ENCODE results near the gene TSC22D3.

The TSC22D3 gene

DNA sequence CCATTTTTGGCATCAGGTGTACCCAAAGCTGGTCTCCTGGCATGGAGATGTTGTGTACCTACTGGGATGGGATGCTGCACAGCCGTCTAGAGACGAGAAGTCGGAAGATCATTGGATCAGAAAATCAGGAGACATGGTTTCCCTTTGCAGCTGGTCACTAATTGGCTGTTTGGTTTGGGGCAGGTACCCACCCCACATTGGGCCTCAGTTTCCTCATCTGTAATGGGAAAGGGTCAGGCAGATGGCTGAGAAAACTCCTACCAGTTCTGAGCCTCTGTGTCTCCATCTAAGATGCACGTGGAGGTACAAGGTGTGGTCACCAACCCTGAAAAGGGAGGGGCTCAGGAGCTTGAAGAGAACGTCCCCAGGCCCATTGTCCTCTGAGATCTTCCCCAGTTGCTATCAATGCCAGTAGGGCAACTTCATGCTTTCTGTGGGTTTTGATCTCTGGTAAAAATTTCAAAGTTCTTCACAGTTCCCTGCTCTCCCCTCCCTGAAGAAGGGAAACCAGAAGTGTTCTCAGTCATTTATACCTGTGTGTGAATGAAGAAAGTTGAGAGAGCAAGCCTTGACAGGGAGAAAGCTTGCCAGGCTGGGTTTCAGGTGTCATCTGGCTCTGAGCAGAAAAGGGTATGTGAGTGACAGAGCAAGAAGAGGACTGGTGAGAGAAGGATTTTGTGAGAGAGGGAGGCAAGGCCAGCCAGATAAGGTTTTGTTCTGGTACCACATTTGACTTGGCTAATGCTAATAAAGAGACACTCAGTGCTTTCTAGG lies 15.1 kb downstream of the TSC22D3 start:
- no peak for DNase-seq (ENCODE audit: low read depth in 4 of 4, low spot score in 1 of 4)

- DNase-seq (ENCODE audit: low read depth in 4 of 4, low spot score in 1 of 4): no peak
These were observed 17.3 kb downstream of the TSC22D3 start for GRCh38 chrX:107758231-107758766.

DNA sequence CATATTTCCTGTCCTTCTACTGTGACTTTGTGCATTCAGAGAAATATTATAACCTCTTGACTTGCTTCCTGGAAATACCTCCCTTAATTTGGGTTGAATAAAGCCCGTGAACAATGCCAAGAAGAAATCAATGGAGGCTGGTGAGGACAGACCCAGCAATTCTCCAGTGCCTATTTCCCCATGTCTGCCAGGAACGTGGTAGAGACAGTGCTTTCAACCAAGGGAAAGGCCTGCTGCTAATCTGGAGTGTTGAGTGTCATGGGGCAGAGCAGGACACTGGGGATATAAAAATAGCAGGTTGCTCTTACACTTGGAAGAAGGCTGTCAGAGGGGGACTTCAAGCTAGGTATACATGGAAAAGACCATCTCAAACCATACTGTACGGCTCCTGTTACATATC lies 19.9 kb downstream of the TSC22D3 start:
- no peak for DNase-seq (ENCODE audit: low read depth in 4 of 4, low spot score in 1 of 4)

GRCh38 chrX:107753187-107753586 lies 22.4 kb downstream of the TSC22D3 start:
- no peak for DNase-seq (ENCODE audit: low read depth in 4 of 4, low spot score in 1 of 4)

GRCh38 chrX:107752714-107753113 lies 22.9 kb downstream of the TSC22D3 start:
- DNase-seq (ENCODE audit: low read depth in 4 of 4, low spot score in 1 of 4): no peak

GRCh38 chrX:107752043-107752442 lies 23.5 kb downstream of the TSC22D3 start:
- DNase-seq (ENCODE audit: low read depth in 4 of 4, low spot score in 1 of 4): no peak

DNA sequence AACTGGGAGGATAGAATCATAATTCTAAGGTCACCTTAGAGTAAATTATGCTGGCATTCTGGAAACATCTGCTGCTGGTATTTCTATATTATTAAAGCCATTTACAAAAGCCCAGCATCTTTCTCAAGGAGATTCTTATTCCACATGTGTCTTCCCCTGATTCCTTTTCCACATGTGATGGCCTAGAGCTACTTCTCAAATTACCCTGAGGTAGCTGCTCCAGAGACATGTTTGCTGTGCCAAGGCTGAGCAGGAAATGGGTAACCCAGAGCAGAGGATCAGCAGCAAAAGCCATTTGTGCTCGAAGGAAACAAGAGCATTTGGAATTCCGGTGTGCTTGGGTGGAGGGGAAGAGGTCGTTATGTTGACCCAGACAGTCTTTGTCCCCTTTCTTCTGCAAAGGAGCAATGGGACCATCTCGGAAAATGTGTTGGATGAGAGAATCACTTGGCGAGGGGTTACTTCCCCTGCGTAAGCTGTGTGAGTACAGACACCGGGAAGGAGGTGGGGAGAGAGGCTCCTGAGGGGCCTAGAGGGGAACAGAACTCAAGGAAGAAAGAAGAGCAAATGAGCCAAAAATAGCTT lies 24.6 kb downstream of the TSC22D3 start:
- no peak for DNase-seq (ENCODE audit: low read depth in 4 of 4, low spot score in 1 of 4)

DNA sequence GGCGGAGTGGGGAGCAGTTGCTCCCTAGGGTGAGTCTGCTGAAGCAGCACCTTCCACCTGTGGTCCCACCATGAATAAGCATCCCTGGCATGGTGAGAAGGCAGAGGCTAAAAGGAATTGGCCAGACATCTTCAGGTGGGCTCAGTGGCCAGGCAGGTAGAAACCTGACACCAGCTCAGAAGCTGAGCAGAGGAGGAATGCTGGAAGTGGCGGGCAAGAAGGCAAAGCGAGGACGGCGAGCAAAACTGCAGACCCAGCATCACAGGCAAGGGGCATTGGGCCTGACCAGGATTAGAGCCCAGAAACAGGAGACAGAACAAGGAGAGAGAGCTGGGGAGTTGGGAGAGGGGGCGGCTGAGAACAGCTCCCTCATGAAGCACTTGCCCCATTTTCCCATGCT lies 25.3 kb downstream of the TSC22D3 start:
- no peak for DNase-seq (ENCODE audit: low read depth in 4 of 4, low spot score in 1 of 4)

- no peak for DNase-seq (ENCODE audit: low read depth in 4 of 4, low spot score in 1 of 4)
These were observed 27.1 kb downstream of the TSC22D3 start for GRCh38 chrX:107748506-107748905.

DNA sequence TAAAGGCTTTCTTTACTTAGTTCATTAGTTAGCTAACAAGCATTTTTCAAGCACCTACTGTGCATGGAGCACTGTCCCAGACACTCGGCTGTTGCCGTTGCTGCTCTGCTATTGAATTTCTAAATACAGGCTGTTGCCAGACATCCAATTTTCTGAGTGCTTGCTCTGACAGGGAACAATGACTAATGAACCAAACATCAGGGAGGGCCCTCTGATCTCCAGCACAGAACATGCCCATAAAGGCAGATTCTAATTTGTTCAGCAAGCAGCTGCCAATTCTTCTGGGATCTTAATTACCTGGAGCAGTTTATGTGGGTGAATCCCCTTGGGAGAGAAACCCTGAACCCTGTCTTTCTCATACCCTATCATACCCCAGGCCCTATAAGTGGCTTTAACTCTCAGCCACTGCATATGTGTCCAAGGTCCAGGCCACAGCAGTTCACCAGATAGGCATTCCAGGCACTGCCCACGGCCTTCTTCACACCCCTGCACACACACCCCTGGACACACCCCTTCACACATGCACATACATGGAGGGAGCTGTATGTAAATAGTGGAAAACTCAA lies 27.9 kb downstream of the TSC22D3 start:
- DNase-seq (ENCODE audit: low read depth in 4 of 4, low spot score in 1 of 4): no peak

DNA sequence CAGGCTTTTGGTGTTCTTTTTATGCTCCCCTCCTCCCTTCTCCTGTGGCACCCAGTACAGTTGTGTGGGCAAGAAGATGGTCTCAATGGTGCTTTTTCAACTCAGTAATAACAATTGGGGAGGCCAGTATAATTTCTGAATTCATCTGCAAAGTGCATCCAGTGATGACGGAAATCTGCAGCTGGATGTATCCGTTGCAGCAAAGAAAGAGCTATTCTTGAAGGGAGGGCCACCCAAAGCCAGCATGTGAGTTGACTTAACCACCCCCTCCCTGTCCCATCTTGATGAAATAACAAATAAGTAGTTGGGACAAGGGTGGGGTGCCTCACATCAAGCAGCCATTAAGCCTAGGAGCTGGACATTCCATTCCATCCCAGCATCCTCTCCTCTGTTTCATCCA lies 30.7 kb downstream of the TSC22D3 start:
- no peak for DNase-seq (ENCODE audit: low read depth in 4 of 4, low spot score in 1 of 4)

GRCh38 chrX:107743995-107744394 lies 31.6 kb downstream of the TSC22D3 start:
- no peak for DNase-seq (ENCODE audit: low read depth in 4 of 4, low spot score in 1 of 4)

GRCh38 chrX:107742700-107743191 lies 32.8 kb downstream of the TSC22D3 start:
- DNase-seq (ENCODE audit: low read depth in 4 of 4, low spot score in 1 of 4): no peak

GRCh38 chrX:107741404-107741790 lies 34.2 kb downstream of the TSC22D3 start:
- no peak for DNase-seq (ENCODE audit: low read depth in 4 of 4, low spot score in 1 of 4)

GRCh38 chrX:107739541-107739940 lies 36.0 kb downstream of the TSC22D3 start:
- DNase-seq (ENCODE audit: low read depth in 4 of 4, low spot score in 1 of 4): no peak

DNA sequence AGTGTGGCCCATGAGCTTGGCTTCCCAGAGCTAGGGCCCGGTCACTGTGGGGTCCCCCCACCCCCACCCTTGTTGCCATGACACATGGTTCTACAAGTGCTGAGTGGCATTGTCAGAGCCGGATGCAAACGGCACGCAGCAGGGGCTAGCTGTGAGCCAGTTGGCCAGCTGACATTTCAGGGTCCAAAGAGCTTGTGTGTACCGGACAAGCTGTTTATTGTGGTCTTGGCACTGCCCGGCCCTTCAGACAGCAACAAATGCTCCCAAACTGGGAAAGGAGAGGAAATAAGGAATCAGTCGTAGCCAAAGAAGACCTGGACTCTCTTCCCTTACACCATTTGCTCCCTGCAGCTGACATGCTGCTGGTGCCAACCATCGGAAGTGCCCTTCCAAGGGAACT lies 36.8 kb downstream of the TSC22D3 start:
- DNase-seq (ENCODE audit: low read depth in 4 of 4, low spot score in 1 of 4): no peak

GRCh38 chrX:107738272-107738671 lies 37.3 kb downstream of the TSC22D3 start:
- no peak for DNase-seq (ENCODE audit: low read depth in 4 of 4, low spot score in 1 of 4)

GRCh38 chrX:107736781-107737531 lies 38.6 kb downstream of the TSC22D3 start:
- no peak for DNase-seq (ENCODE audit: low read depth in 4 of 4, low spot score in 1 of 4)

GRCh38 chrX:107734646-107735045 lies 40.9 kb downstream of the TSC22D3 start:
- DNase-seq (ENCODE audit: low read depth in 4 of 4, low spot score in 1 of 4): no peak

- DNase-seq (ENCODE audit: low read depth in 4 of 4, low spot score in 1 of 4): no peak
These were observed 41.9 kb downstream of the TSC22D3 start for GRCh38 chrX:107733686-107734085.

DNA sequence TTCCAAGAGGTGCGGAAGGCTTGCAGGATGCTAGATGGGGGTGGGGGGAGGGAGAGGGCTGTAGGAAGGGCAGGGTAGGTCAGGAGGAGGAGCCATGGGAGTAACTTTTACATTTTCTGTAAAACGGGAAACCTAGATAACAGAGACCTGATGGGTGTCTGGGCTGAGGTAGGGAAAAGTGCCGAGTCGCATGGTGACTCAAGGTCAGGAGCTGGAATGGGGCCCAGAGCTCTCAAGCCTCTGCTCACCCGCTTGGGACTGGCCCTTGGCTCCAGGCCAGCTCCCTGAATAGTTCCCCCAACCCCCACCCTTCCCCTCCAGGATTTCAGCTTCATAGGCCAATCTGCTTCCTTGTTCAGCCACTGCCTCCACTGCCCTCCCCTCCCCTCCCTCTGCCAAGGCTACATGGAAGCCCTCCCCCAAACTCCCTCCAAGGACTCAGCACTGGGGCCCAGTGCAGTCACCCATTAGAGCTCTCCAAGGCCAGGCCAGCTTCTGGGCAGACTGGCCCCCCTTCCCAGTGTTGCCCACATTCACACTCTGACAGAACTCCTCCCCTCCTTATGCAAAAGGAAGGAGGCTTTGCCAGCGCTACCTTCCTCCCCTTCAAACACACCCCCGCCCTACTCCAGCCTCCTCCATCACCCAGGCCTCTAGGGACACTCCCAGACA lies 43.6 kb downstream of the TSC22D3 start:
- no peak for DNase-seq (ENCODE audit: low read depth in 4 of 4, low spot score in 1 of 4)
